GM12878 (cell line): Measurements from ENCODE around the gene SNX10. TPM values are rescaled to one million over a fixed set of nuclear protein-coding genes. Genes with fewer than 3 reads are reported as not detected.

Experiments used
- ATAC-seq: fragments of 200-7000 bp; cut with Tn5 transposase; 3 replicates; pipeline ENCODE4 v1.9.1; 2020; ENCODE audit warnings: mild to moderate bottlenecking, moderate library complexity
- BruUV-seq: library from RNA; stranded (reverse); fragments of 400-500 nt; replicated peaks from 2 replicates; lab custom pipeline; 2021; lab: Mats Ljungman, UMichigan
- CTCF ChIA-PET: fragments of 300-600 bp; sonication (Branson Sonifier 250); formaldehyde crosslinking; extraction: SDS; loops from one replicate; lab custom pipeline; 2021; ENCODE audit warnings: inconsistent platforms; lab: Yijun Ruan, JAX
- POLR2A ChIA-PET: fragments of 350-600 bp; formaldehyde crosslinking; extraction: SDS; loops from one replicate; lab custom pipeline; 2021; ENCODE audit warnings: inconsistent platforms; lab: Charles Lee
- RAD21 ChIA-PET: fragments of 300-600 bp; sonication (Branson Sonifier 250); formaldehyde crosslinking; loops from one replicate; lab custom pipeline; 2023; ENCODE audit warnings: antibody characterized with exemption; ENCODE audit not compliant: unreplicated experiment; lab: Charles Lee
- SMC1A ChIA-PET: fragments of 300-600 bp; sonication (Branson Sonifier 250); formaldehyde crosslinking; loops from one replicate; lab custom pipeline; 2023; ENCODE audit not compliant: unreplicated experiment, uncharacterized antibody; lab: Charles Lee
- DNase-seq: peaks from one replicate; pipeline ENCODE4 v3.0.0-alpha.2; 2011; ENCODE audit warnings: low read depth, low spot score
- FAIRE-seq: peaks from 3 replicates; lab custom pipeline; 2011; peaks lifted over from hg19 to GRCh38; lab: Jason Lieb, UNC
- H2AFZ ChIP-seq: 2 replicates; pipeline ENCODE4 v1.6.0; 2011; ENCODE audit warnings: low read depth, low read length, control low read depth; ENCODE audit not compliant: control insufficient read depth
- H3K27ac ChIP-seq: 2 replicates; pipeline ENCODE4 v1.5.1; 2011; ENCODE audit warnings: control low read depth; ENCODE audit not compliant: control insufficient read depth, insufficient read depth
- H3K27me3 ChIP-seq, 2 experiments: replicated peaks in 1 of 2; 2 replicates each; pipeline versions ENCODE4 v1.6.0 to v1.6.1; 2011; ENCODE audit warnings: low read length in 1 of 2; ENCODE audit not compliant: control insufficient read depth in 2 of 2, insufficient read depth in 2 of 2
- H3K36me3 ChIP-seq, 2 experiments: 2 replicates each; pipeline ENCODE4 v1.5.1; 2011; ENCODE audit warnings: low read length in 1 of 2; ENCODE audit not compliant: control insufficient read depth in 2 of 2, insufficient read depth in 2 of 2
- H3K4me1 ChIP-seq: 2 replicates; pipeline ENCODE4 v1.6.1; 2011; ENCODE audit warnings: mild to moderate bottlenecking, low read length, moderate library complexity, mixed read lengths; ENCODE audit not compliant: control insufficient read depth, insufficient read depth
- H3K4me2 ChIP-seq: 2 replicates; pipeline ENCODE4 v1.6.0; 2011; ENCODE audit warnings: control low read depth; ENCODE audit not compliant: control insufficient read depth, insufficient read depth
- H3K4me3 ChIP-seq: fragments of 200-600 bp; sonication (generic); 2 replicates; pipeline ENCODE4 v1.5.1; 2016
- H3K79me2 ChIP-seq: 2 replicates; pipeline ENCODE4 v1.6.0; 2011; ENCODE audit warnings: low read length; ENCODE audit not compliant: control insufficient read depth, insufficient read depth
- H3K9ac ChIP-seq: 2 replicates; pipeline ENCODE4 v1.8.0; 2011; ENCODE audit warnings: low read length, control low read depth, mixed read lengths; ENCODE audit not compliant: control insufficient read depth, insufficient read depth
- H3K9me3 ChIP-seq: replicated peaks from 3 replicates; pipeline ENCODE4 v1.5.1; 2011; ENCODE audit warnings: mild to moderate bottlenecking, low read length; ENCODE audit not compliant: control insufficient read depth, insufficient read depth
- H4K20me1 ChIP-seq: 2 replicates; pipeline ENCODE4 v1.6.0; 2011; ENCODE audit not compliant: control insufficient read depth, insufficient read depth
- ATF2 ChIP-seq: IDR thresholded peaks from 2 replicates; pipeline ENCODE4 v1.6.1; 2012; ENCODE audit warnings: low read length, inconsistent platforms
- BCL3 ChIP-seq: IDR thresholded peaks from 2 replicates; pipeline ENCODE4 v1.6.1; 2011; ENCODE audit warnings: borderline replicate concordance, low read depth, mild to moderate bottlenecking, moderate library complexity, low read length; ENCODE audit not compliant: insufficient read depth, poor library complexity, severe bottlenecking
- GABPA ChIP-seq: IDR thresholded peaks from 2 replicates; pipeline ENCODE4 v1.6.1; 2014; ENCODE audit warnings: antibody characterized with exemption, low read depth, mild to moderate bottlenecking, inconsistent platforms
- GATAD2B ChIP-seq: fragments of 450-650 bp; conservative IDR thresholded peaks from 2 replicates; pipeline ENCODE4 v1.6.1; 2017; ENCODE audit warnings: low read depth, mild to moderate bottlenecking, moderate library complexity
- IKZF2 ChIP-seq, 2 experiments: fragments of 450-650 bp; IDR thresholded peaks; 2 replicates each; pipeline ENCODE4 v1.6.1; 2017; ENCODE audit warnings: mild to moderate bottlenecking in 2 of 2, moderate library complexity in 2 of 2
- TCF12 ChIP-seq: IDR thresholded peaks from 2 replicates; pipeline ENCODE4 v1.6.1; 2011; ENCODE audit warnings: low read depth, mild to moderate bottlenecking, low read length
- USF2 ChIP-seq: IDR thresholded peaks from 2 replicates; pipeline ENCODE4 v1.6.1; 2011; ENCODE audit warnings: low read depth, low read length, improper control_type of control experiment, borderline replicate concordance
- ZBTB4 ChIP-seq: fragments of 450-650 bp; formaldehyde crosslinking; IDR thresholded peaks from 2 replicates; pipeline ENCODE4 v1.4.0; 2022; ENCODE audit warnings: mild to moderate bottlenecking, moderate library complexity
- WGBS: methylation state at CpG from one replicate; pipeline ENCODE4 v1.1.6; 2016; ENCODE audit warnings: low lambda C conversion rate; ENCODE audit not compliant: insufficient replicate concordance, insufficient coverage; ENCODE audit errors: missing lambda C conversion rate; 5-methylcytosine and 5-hydroxymethylcytosine counted together
- in situ Hi-C: fragments of 300-500 bp; cut with MboI; formaldehyde crosslinking; loops from 9 replicates; pipeline ENCODE4 v1.14.3; 2018; ENCODE audit warnings: mixed read lengths
- intact Hi-C: fragments of 100-400 bp; cut with micrococcal nuclease; formaldehyde crosslinking; loops from one replicate; pipeline ENCODE4 v1.14.2; 2022; ENCODE audit not compliant: unreplicated experiment
- polyA plus RNA-seq, 11 experiments: library from polyadenylated mRNA; depleted of rRNA in 4 of 11; unstranded in 6 of 11; stranded (reverse) in 5 of 11; fragments of >200 nt; fragmentation: Nextera tagmentation in 4 of 11; fragmentation: Illumina TruSeq in 1 of 11; extraction: Ambion mirVana in 4 of 11; extraction: Trizol in 1 of 11; gene quantifications; 1 replicate in 1 of 11; 2 replicates in 10 of 11; pipeline versions ENCODE4 v1.2.1 to v1.2.3, GENCODE V29; 2011 to 2016; ENCODE audit warnings: inconsistent platforms in 2 of 11, missing spikeins in 2 of 11, low read depth in 1 of 11
- total RNA-seq, 4 experiments: library from RNA; depleted of rRNA in 3 of 4; stranded (reverse); fragments of >200 nt in 3 of 4; fragmentation: Illumina TruSeq in 1 of 4; extraction: Trizol in 1 of 4; gene quantifications; 2 replicates each; pipeline versions ENCODE4 v1.2.1 to v1.2.3, GENCODE V29; 2013 to 2021

SNX10 gene
- total and polyA plus RNA-seq, 10 of the 15 experiments (the other 5 are each of a cell fraction or from before 2014, with no cell fraction given): 22.0 to 56.2 (median 30.1) TPM

- CTCF ChIA-PET: interaction anchor here (1.3 kb wide), 1 partner anchor 40 kb away, joined by 3 read pairs; no protein-coding TSS in a partner anchor
- intact Hi-C loops (no loop called here), in situ Hi-C loops (no loop called here)
- ATAC-seq (no peak), DNase-seq (no peak), FAIRE-seq (no peak)
- POLR2A ChIA-PET: interaction anchor here (1.1 kb wide), 1 partner anchor 14 kb away, joined by 4 read pairs; no protein-coding TSS in a partner anchor
- H3K79me2 ChIP-seq: no peaks in the 10 kb centered on the region
- BruUV-seq: no TSS peak
- H3K27me3 ChIP-seq: no peaks in the 10 kb centered on the region
- SMC1A ChIA-PET: interaction anchor here (0.7 to 1.0 kb wide), 3 partner anchors 14 to 410 kb away, joined by 3 to 4 read pairs (median 4); no protein-coding TSS in a partner anchor
- H3K27ac ChIP-seq: no peak overlapping the region
- no peak overlapping the region for H2AFZ ChIP-seq
- WGBS: 33% methylated on average over 1 of the region's 1 CpG
- TF ChIP-seq IKZF2 (IDR thresholded peaks at IDR 0.05) (no peak), GABPA (no peak), GATAD2B (no peak)
- no peaks in the 10 kb centered on the region for H3K9me3 ChIP-seq
- no peak overlapping the region for H3K4me2 ChIP-seq
- no peak overlapping the region for H3K9ac ChIP-seq
- no peak overlapping the region for H3K4me3 ChIP-seq
- RAD21 ChIA-PET: no interaction called here
- H3K4me1 ChIP-seq: no peaks in the 10 kb centered on the region
- peaks cover 0 to 9% of the 10 kb centered on the region in 2 experiments; a peak in 1 of 4 replicates for H3K36me3 ChIP-seq
- no peaks in the 10 kb centered on the region for H4K20me1 ChIP-seq
These were observed 16.1 kb downstream of the SNX10 start for GRCh38 chr7:26307791-26308190.

GRCh38 chr7:26308551-26308950 is 16.9 kb downstream of the SNX10 start:
- intact Hi-C loops: no loop called here
- no peak overlapping the region for H3K4me2 ChIP-seq
- no peak overlapping the region for H2AFZ ChIP-seq
- no peaks in the 10 kb centered on the region for H4K20me1 ChIP-seq
- DNase-seq: no peak
- peaks cover 0 to 9% of the 10 kb centered on the region in 2 experiments; a peak in 1 of 4 replicates for H3K36me3 ChIP-seq
- BruUV-seq: no TSS peak
- ChIA-PET SMC1A (no interaction called here), RAD21 (no interaction called here), POLR2A (no interaction called here), CTCF (interaction anchor here (1.4 kb wide), 1 partner anchor 14 kb away, joined by 4 read pairs; no protein-coding TSS in a partner anchor)
- H3K27ac ChIP-seq: no peak overlapping the region
- no peaks in the 10 kb centered on the region for H3K9me3 ChIP-seq
- no peaks in the 10 kb centered on the region for H3K27me3 ChIP-seq
- no peak for FAIRE-seq
- H3K79me2 ChIP-seq: no peaks in the 10 kb centered on the region
- WGBS: 97% methylated on average over 4 of the region's 4 CpGs
- peaks cover under 1% of the 10 kb centered on the region; the same call in 1 of the 2 replicates for H3K4me1 ChIP-seq
- H3K9ac ChIP-seq: no peak overlapping the region
- ATAC-seq: no peak
- no peak overlapping the region for H3K4me3 ChIP-seq
- in situ Hi-C loops: no loop called here
- TF ChIP-seq USF2 (no peak), ATF2 (no peak), BCL3 (no peak), TCF12 (no peak), GABPA (no peak), ZBTB4 (CRISPR knock-in tag) (no peak)
